Placental pericyte (primary cell): ENCODE data around the gene BTBD16. TPM values are rescaled to one million over a fixed set of nuclear protein-coding genes. Genes with fewer than 3 reads are reported as not detected.

Source experiments
- small RNA-seq: library from RNA; depleted of rRNA; stranded (forward); fragments of <200 nt; gene quantifications from one replicate; pipeline ENCODE3, GENCODE V24; 2012; ENCODE audit warnings: low replicate concordance
- total RNA-seq: library from RNA; depleted of rRNA; stranded (reverse); fragments of >200 nt; gene quantifications from 2 replicates; pipeline ENCODE4 v1.2.3, GENCODE V29; 2012

Gene BTBD16
- total RNA-seq: not detected in 2 replicates

DNA sequence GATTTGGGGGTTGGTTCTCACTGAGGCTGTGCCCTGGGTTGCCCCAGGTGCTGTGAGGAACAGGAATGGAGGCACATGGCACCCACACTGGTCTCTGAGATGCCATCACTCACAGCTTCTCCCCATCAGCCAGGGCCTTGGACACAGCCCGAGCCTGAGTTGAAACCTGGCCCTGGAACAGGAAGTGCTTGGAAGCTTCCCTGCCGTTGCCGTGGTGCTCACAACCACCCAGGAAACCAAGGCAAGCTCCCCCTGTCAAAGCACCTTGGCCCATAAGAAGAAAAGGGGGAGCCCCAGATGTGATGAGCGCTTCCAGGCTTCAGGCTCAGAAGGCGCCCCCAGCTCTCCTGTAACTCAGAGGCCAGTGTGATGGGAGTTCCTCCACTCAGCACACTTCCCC is at the start of gene BTBD16:
TSS of gene BTBD16 (plus strand) at position 221 of the 400 bp plus-strand sequence. CDS start 3,786 bp downstream, outside the sequence.

DNA sequence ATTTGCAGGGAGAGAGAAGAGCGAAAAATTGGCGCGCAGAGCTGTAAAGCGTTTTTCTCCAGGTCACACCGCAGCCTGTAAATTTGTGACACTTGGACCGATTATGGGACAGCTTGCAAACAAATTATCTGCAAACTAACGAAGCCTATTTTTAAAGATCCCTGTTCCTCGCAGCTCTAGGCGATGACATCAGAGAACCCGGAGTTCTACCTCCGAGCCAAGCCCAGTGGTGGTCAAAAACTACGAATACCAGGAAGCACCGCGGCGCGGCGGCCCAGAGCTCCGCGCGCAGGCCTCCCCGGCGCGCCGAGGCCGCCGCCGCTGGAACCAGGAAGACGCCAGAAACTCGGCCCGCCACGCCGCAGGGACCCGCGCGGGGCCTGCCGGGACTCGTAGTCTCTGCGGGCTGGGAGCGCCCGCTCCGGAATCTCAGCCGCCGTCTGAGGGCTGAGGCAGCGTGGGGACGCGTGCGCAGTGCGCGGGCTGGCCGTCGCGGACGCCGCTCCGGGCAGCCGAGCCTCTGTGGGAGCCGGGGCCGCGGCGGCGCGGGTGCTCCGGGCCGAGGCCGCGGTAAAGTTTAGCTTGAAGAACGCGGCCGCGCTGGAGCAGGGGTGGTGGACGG is 103.3 kb downstream of the BTBD16 start, which contains the start of gene PLEKHA1:
TSS of gene PLEKHA1 (plus strand) at position 472 of the 622 bp plus-strand sequence. CDS start 18,493 bp downstream, outside the sequence.

Small RNA genes lying within 50 kb of the gene (small RNA-seq; reads per million reads assigned to genes)
- gene RNU6-728P: not detected

Other genes starting within 250 kb of the BTBD16 start
- gene PLEKHA1, start 103.4 kb downstream of the BTBD16 start, total RNA-seq: 14.2 and 16.0 TPM in 2 replicates
- not detected in 2 replicates for gene ARMS2, start 183.4 kb downstream of the BTBD16 start, total RNA-seq
- 14.0 and 73.4 TPM in 2 replicates for gene HTRA1, start 190.3 kb downstream of the BTBD16 start, total RNA-seq